Type B pancreatic cell (in vitro differentiated cells): ENCODE results near the gene PAH. TPM values are rescaled to one million over a fixed set of nuclear protein-coding genes. Genes with fewer than 3 reads are reported as not detected.

Experiments
- DNase-seq: peaks from one replicate; pipeline ENCODE4 v3.0.0; 2021; ENCODE audit warnings: mixed read lengths; ENCODE audit not compliant: unreplicated experiment; ENCODE audit errors: extremely low spot score
- H3K27ac Mint-ChIP-seq: 2 replicates; pipeline ENCODE4 v1.8.0; 2021; ENCODE audit warnings: mild to moderate bottlenecking, mixed read lengths
- H3K27me3 Mint-ChIP-seq: 2 replicates; pipeline ENCODE4 v1.8.0; 2021; ENCODE audit warnings: mixed read lengths
- H3K36me3 Mint-ChIP-seq: 2 replicates; pipeline ENCODE4 v1.8.0; 2021; ENCODE audit warnings: mixed read lengths
- H3K4me1 Mint-ChIP-seq: one replicate; pipeline ENCODE4 v1.8.0; 2021; ENCODE audit warnings: mixed read lengths; ENCODE audit not compliant: unreplicated experiment
- H3K4me3 Mint-ChIP-seq: 2 replicates; pipeline ENCODE4 v1.8.0; 2021; ENCODE audit warnings: mild to moderate bottlenecking, mixed read lengths
- H3K9me3 Mint-ChIP-seq: 2 replicates; pipeline ENCODE4 v1.8.0; 2021; ENCODE audit warnings: mixed read lengths
- total RNA-seq: library from RNA; stranded (reverse); gene quantifications from 2 replicates; pipeline ENCODE4 v1.2.1, GENCODE V29; 2021; ENCODE audit warnings: low replicate concordance
- TF ChIP-seq, protein P1 (sequence below): fragments of 200-600 bp; sonication (generic); conservative IDR thresholded peaks from 2 replicates; pipeline ENCODE4 v1.5.0; 2021; ENCODE audit warnings: antibody characterized with exemption, mild to moderate bottlenecking

The PAH gene
- total RNA-seq, 1 donor from 2014 or later, result 5.8 TPM

DNA sequence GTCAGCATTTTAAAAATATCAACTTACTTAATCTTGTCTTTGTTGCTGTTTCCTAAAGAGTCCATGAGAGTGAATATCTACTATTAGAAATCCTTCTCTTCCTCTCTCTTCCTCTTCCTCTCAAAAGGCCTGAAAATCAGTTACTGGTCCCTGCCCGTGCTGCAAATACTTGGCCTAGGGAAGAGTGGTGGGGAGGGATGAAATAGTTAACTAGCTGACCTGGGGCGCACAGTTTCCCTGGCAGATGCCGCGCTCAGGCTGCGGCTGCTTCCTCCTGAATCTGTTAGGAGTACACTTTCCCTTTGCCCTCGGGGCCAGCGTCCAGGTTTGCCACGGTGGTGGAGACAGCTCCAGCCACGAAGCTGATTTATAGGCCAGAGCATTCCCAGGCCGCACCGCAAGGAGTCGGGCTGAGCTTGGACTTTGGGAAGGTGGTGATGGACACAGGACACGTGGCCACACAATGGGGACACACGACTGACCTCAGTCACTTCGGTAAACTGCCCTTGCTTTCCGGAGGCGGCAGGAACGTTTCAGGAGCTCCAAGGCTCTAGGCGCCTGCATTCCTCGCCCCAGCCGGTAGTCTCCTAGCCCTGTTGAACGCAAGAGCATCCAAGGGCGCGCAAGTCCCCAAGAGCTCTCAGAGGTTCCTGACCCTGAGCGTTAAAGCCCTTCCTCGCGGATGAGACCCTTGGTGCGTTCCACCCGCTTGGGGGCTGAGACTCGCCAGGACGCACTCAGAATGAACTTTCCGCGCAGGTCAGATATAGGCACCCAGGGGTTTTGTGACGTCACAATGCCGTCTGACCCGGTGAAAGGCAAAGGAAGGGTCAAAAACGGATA, 33.3 kb upstream of the PAH start:
- H3K27ac Mint-ChIP-seq, result peak overlapping the region; percentile 12
- H3K36me3 Mint-ChIP-seq, result no peaks in the 10 kb centered on the region

GRCh38 chr12:102948941-102949352, 31.9 kb upstream of the PAH start:
- H3K9me3 Mint-ChIP-seq, result no peaks in the 10 kb centered on the region
- no peaks in the 10 kb centered on the region for H3K36me3 Mint-ChIP-seq
- DNase-seq, result no peak
- H3K4me1 Mint-ChIP-seq, result peaks cover 17% of the 10 kb centered on the region
- peaks cover 87% of the 10 kb centered on the region for H3K27me3 Mint-ChIP-seq
- H3K27ac Mint-ChIP-seq, result no peak overlapping the region
- H3K4me3 Mint-ChIP-seq, result no peak overlapping the region
- TF ChIP-seq, protein P1, sequence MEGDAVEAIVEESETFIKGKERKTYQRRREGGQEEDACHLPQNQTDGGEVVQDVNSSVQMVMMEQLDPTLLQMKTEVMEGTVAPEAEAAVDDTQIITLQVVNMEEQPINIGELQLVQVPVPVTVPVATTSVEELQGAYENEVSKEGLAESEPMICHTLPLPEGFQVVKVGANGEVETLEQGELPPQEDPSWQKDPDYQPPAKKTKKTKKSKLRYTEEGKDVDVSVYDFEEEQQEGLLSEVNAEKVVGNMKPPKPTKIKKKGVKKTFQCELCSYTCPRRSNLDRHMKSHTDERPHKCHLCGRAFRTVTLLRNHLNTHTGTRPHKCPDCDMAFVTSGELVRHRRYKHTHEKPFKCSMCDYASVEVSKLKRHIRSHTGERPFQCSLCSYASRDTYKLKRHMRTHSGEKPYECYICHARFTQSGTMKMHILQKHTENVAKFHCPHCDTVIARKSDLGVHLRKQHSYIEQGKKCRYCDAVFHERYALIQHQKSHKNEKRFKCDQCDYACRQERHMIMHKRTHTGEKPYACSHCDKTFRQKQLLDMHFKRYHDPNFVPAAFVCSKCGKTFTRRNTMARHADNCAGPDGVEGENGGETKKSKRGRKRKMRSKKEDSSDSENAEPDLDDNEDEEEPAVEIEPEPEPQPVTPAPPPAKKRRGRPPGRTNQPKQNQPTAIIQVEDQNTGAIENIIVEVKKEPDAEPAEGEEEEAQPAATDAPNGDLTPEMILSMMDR, result peak; percentile 97

More for the DNA sequence above, 33.3 kb upstream of the PAH start:
- peaks cover 90% of the 10 kb centered on the region for H3K27me3 Mint-ChIP-seq
- peak overlapping the region; percentile 75 for H3K4me3 Mint-ChIP-seq
- H3K9me3 Mint-ChIP-seq, result no peaks in the 10 kb centered on the region
- no peak for DNase-seq
- TF ChIP-seq, protein P1, result peak; percentile 69
- peaks cover 17% of the 10 kb centered on the region for H3K4me1 Mint-ChIP-seq

- Mint-ChIP-seq H3K27me3 (peaks cover 85% of the 10 kb centered on the region), H3K36me3 (no peaks in the 10 kb centered on the region), H3K27ac (no peak overlapping the region), H3K4me1 (peaks cover 11% of the 10 kb centered on the region), H3K9me3 (no peaks in the 10 kb centered on the region), H3K4me3 (no peak overlapping the region)
- DNase-seq, result no peak
- TF ChIP-seq, protein P1, result no peak
Observed at GRCh38 chr12:102946042-102946441, 29.0 kb upstream of the PAH start.

GRCh38 chr12:102939670-102940222, 22.7 kb upstream of the PAH start:
- Mint-ChIP-seq H3K27me3 (peaks cover 42% of the 10 kb centered on the region), H3K27ac (no peak overlapping the region), H3K9me3 (no peaks in the 10 kb centered on the region), H3K4me1 (no peaks in the 10 kb centered on the region), H3K4me3 (no peak overlapping the region), H3K36me3 (no peaks in the 10 kb centered on the region)
- TF ChIP-seq, protein P1, result peak; percentile 33
- DNase-seq, result no peak

DNA sequence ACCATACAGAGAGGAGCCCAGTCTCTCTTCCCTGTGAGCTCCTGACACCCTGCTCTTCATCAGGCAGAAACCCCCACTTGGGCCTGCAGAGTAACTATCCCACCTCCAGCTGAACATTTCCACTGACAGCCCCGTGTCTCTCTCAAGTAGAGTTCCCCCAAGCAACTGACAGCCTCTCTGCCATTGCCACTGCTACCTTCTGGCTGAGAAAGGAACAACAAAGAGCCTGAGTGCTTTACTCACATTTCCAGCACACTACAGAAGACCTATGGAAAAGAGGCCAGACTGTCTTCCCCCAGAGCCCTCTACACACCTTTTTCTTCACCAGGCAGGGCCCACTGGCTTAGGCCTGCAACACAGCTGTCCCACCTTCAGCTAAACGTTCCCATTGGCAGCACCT, 22.0 kb upstream of the PAH start:
- Mint-ChIP-seq H3K4me3 (no peak overlapping the region), H3K27me3 (peaks cover 39% of the 10 kb centered on the region)
- TF ChIP-seq, protein P1, result no peak

More for the DNA sequence above, 22.0 kb upstream of the PAH start:
- no peak overlapping the region for H3K27ac Mint-ChIP-seq
- no peaks in the 10 kb centered on the region for H3K4me1 Mint-ChIP-seq
- H3K36me3 Mint-ChIP-seq, result no peaks in the 10 kb centered on the region
- no peaks in the 10 kb centered on the region for H3K9me3 Mint-ChIP-seq
- no peak for DNase-seq
